ENCODE results near the gene FLRT3.

Gene FLRT3

DNA sequence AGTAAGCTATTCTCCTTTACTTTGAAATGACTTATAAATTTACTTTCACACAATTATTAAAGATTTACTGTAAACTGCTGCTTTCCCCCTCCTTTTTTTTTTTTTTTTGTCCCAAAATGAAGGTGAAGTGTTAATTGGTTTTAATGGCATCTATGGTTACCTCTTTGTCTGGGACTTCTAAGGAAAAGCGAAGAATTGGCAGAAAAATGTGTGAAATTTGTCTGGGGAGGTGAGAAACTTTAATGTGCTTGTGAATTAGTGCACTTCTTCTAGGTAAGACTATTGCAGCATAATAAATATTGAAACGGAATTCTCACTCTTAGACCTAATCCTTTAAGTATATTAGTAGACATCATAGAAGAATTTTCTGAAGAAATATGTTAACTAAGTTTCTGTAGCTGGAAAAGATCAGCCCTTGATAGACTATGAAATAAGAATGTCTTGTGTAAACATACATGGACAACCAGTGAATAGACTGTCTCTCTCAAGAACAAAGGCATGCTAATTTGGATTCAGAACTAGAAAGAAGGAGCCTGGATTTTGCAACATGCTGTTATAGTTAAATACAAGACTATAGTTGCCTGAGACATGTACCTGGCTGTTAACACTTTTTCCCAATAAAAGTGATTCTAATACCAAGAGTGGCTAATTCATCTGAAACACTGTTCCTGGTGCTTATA lies 23.9 kb downstream of the FLRT3 start:
- H3K4me3 ChIP-seq (ENCODE audit: low read depth, low read length) = no peak overlapping the region
- TF ChIP-seq, protein P1, sequence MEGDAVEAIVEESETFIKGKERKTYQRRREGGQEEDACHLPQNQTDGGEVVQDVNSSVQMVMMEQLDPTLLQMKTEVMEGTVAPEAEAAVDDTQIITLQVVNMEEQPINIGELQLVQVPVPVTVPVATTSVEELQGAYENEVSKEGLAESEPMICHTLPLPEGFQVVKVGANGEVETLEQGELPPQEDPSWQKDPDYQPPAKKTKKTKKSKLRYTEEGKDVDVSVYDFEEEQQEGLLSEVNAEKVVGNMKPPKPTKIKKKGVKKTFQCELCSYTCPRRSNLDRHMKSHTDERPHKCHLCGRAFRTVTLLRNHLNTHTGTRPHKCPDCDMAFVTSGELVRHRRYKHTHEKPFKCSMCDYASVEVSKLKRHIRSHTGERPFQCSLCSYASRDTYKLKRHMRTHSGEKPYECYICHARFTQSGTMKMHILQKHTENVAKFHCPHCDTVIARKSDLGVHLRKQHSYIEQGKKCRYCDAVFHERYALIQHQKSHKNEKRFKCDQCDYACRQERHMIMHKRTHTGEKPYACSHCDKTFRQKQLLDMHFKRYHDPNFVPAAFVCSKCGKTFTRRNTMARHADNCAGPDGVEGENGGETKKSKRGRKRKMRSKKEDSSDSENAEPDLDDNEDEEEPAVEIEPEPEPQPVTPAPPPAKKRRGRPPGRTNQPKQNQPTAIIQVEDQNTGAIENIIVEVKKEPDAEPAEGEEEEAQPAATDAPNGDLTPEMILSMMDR (IDR thresholded peaks at IDR 0.05; ENCODE audit: low read depth, low read length) = no peak
- no peaks in the 10 kb centered on the region for H3K9me3 ChIP-seq (ENCODE audit: severe bottlenecking)
- H3K27ac ChIP-seq = no peak overlapping the region
- no peaks in the 10 kb centered on the region for H3K27me3 ChIP-seq (ENCODE audit: insufficient read depth, low read depth, severe bottlenecking)
- DNase-seq = no peak
- no peaks in the 10 kb centered on the region for H3K36me3 ChIP-seq

DNA sequence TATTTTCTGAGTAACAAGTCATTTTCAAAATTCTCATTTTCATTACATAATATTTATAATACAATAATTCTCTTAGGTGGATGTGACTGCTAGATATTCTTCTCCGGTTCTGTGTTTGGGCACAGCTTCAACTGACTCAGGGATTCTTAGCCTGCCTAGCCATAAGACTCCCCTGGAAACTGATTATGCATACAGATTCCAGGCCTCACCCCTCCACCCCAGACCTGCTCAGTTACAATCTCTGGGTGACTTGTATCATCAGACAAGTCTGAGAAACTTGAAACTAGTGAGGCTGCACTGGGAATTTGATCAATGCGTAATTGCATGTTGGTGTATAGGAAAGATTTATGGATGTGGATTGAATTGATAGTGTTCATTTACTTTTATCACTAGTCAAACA lies 25.4 kb downstream of the FLRT3 start:
- Histone ChIP-seq H3K9me3 (ENCODE audit: severe bottlenecking) (no peaks in the 10 kb centered on the region), H3K27ac (no peak overlapping the region), H3K4me3 (ENCODE audit: low read depth, low read length) (no peak overlapping the region), H3K36me3 (no peaks in the 10 kb centered on the region), H3K27me3 (ENCODE audit: insufficient read depth, low read depth, severe bottlenecking) (no peaks in the 10 kb centered on the region)
- TF ChIP-seq, protein P1 (IDR thresholded peaks at IDR 0.05; ENCODE audit: low read depth, low read length) = no peak
- DNase-seq = no peak

DNA sequence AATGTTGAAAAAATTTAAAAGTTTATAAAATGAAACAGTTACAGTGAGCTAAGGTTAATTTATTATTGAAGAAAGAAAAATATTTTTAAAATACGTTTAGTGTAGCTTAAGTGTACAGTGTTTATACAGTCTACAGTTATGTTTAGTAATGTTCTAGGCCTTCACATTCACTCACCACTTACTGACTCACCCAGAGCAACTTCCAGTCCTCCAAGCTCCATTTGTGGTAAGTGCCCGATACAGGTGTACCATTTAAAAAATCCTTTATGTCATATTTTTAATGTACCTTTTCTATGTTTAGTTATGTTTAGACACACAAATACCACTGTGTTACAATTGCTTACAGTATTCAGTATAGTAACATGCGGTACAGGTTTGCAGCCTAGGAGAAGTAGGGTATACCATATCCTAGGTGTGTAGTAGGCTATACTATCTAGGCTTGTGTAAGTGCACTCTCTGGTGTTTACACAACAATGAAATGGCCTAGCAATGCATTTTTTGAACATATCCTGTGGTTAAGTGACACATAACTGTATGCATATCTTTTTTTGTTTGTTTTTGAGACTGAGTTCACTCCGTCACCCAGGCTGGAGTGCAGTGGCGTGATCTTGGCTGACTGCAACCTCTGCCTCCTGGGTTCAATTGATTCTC lies 26.3 kb downstream of the FLRT3 start:
- H3K36me3 ChIP-seq = no peaks in the 10 kb centered on the region
- DNase-seq = no peak
- H3K9me3 ChIP-seq (ENCODE audit: severe bottlenecking) = no peaks in the 10 kb centered on the region
- TF ChIP-seq, protein P1 (IDR thresholded peaks at IDR 0.05; ENCODE audit: low read depth, low read length) = no peak
- no peaks in the 10 kb centered on the region for H3K27me3 ChIP-seq (ENCODE audit: insufficient read depth, low read depth, severe bottlenecking)
- H3K4me3 ChIP-seq (ENCODE audit: low read depth, low read length) = no peak overlapping the region
- H3K27ac ChIP-seq = no peak overlapping the region

DNA sequence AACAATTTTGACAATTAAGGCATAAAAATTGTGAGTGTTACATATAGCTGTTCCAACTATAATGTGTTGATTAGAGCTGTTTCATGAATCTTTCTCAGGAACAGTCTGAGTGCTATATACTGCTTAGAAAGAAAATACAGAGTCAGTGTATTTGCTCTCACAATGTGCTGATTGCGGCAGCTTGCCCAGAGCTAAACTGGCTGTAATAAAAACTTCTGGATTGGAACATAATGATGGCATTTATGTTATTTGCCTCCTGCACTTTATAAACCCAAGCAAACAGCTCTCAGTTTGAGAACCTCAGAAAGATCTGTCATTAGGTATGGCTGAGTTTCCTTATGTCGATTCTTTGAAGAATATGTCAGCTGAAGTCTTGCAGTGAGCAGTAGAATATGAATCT lies 29.5 kb downstream of the FLRT3 start:
- DNase-seq = no peak
- Histone ChIP-seq H3K4me3 (ENCODE audit: low read depth, low read length) (no peak overlapping the region), H3K27me3 (ENCODE audit: insufficient read depth, low read depth, severe bottlenecking) (no peaks in the 10 kb centered on the region), H3K9me3 (ENCODE audit: severe bottlenecking) (no peaks in the 10 kb centered on the region), H3K27ac (no peak overlapping the region), H3K36me3 (no peaks in the 10 kb centered on the region)
- TF ChIP-seq, protein P1 (IDR thresholded peaks at IDR 0.05; ENCODE audit: low read depth, low read length) = no peak

GRCh38 chr20:14304472-14304871 lies 32.9 kb downstream of the FLRT3 start:
- H3K4me3 ChIP-seq (ENCODE audit: low read depth, low read length) = no peak overlapping the region
- no peak overlapping the region for H3K27ac ChIP-seq
- DNase-seq = no peak
- TF ChIP-seq, protein P1 (IDR thresholded peaks at IDR 0.05; ENCODE audit: low read depth, low read length) = no peak
- no peaks in the 10 kb centered on the region for H3K36me3 ChIP-seq
- H3K9me3 ChIP-seq (ENCODE audit: severe bottlenecking) = no peaks in the 10 kb centered on the region
- no peaks in the 10 kb centered on the region for H3K27me3 ChIP-seq (ENCODE audit: insufficient read depth, low read depth, severe bottlenecking)

All from WERI-Rb-1 (cell line).